GM12878 (cell line): Measurements from ENCODE around the gene DUSP15. TPM values are rescaled to one million over a fixed set of nuclear protein-coding genes. Genes with fewer than 3 reads are reported as not detected.
A peak's percentile ranks its signal among the peaks of the same experiment; 100 is the strongest.

Experiments
- ATAC-seq: fragments of 200-7000 bp; cut with Tn5 transposase; 3 replicates; pipeline ENCODE4 v1.9.1; 2020; ENCODE audit warnings: mild to moderate bottlenecking, moderate library complexity
- BruUV-seq: library from RNA; stranded (reverse); fragments of 400-500 nt; replicated peaks from 2 replicates; lab custom pipeline; 2021; lab: Mats Ljungman, UMichigan
- CTCF ChIA-PET: fragments of 300-600 bp; sonication (Branson Sonifier 250); formaldehyde crosslinking; extraction: SDS; loops from one replicate; lab custom pipeline; 2021; ENCODE audit warnings: inconsistent platforms; lab: Yijun Ruan, JAX
- POLR2A ChIA-PET: fragments of 350-600 bp; formaldehyde crosslinking; extraction: SDS; loops from one replicate; lab custom pipeline; 2021; ENCODE audit warnings: inconsistent platforms; lab: Charles Lee
- RAD21 ChIA-PET: fragments of 300-600 bp; sonication (Branson Sonifier 250); formaldehyde crosslinking; loops from one replicate; lab custom pipeline; 2023; ENCODE audit warnings: antibody characterized with exemption; ENCODE audit not compliant: unreplicated experiment; lab: Charles Lee
- SMC1A ChIA-PET: fragments of 300-600 bp; sonication (Branson Sonifier 250); formaldehyde crosslinking; loops from one replicate; lab custom pipeline; 2023; ENCODE audit not compliant: unreplicated experiment, uncharacterized antibody; lab: Charles Lee
- DNase-seq: peaks from one replicate; pipeline ENCODE4 v3.0.0-alpha.2; 2011; ENCODE audit warnings: low read depth, low spot score
- FAIRE-seq: peaks from 3 replicates; lab custom pipeline; 2011; peaks lifted over from hg19 to GRCh38; lab: Jason Lieb, UNC
- H2AFZ ChIP-seq: 2 replicates; pipeline ENCODE4 v1.6.0; 2011; ENCODE audit warnings: low read depth, low read length, control low read depth; ENCODE audit not compliant: control insufficient read depth
- H3K27ac ChIP-seq: 2 replicates; pipeline ENCODE4 v1.5.1; 2011; ENCODE audit warnings: control low read depth; ENCODE audit not compliant: control insufficient read depth, insufficient read depth
- H3K27me3 ChIP-seq, 2 experiments: replicated peaks in 1 of 2; 2 replicates each; pipeline versions ENCODE4 v1.6.0 to v1.6.1; 2011; ENCODE audit warnings: low read length in 1 of 2; ENCODE audit not compliant: control insufficient read depth in 2 of 2, insufficient read depth in 2 of 2
- H3K36me3 ChIP-seq, 2 experiments: 2 replicates each; pipeline ENCODE4 v1.5.1; 2011; ENCODE audit warnings: low read length in 1 of 2; ENCODE audit not compliant: control insufficient read depth in 2 of 2, insufficient read depth in 2 of 2
- H3K4me1 ChIP-seq: 2 replicates; pipeline ENCODE4 v1.6.1; 2011; ENCODE audit warnings: mild to moderate bottlenecking, low read length, moderate library complexity, mixed read lengths; ENCODE audit not compliant: control insufficient read depth, insufficient read depth
- H3K4me2 ChIP-seq: 2 replicates; pipeline ENCODE4 v1.6.0; 2011; ENCODE audit warnings: control low read depth; ENCODE audit not compliant: control insufficient read depth, insufficient read depth
- H3K4me3 ChIP-seq: fragments of 200-600 bp; sonication (generic); 2 replicates; pipeline ENCODE4 v1.5.1; 2016
- H3K79me2 ChIP-seq: 2 replicates; pipeline ENCODE4 v1.6.0; 2011; ENCODE audit warnings: low read length; ENCODE audit not compliant: control insufficient read depth, insufficient read depth
- H3K9ac ChIP-seq: 2 replicates; pipeline ENCODE4 v1.8.0; 2011; ENCODE audit warnings: low read length, control low read depth, mixed read lengths; ENCODE audit not compliant: control insufficient read depth, insufficient read depth
- H3K9me3 ChIP-seq: replicated peaks from 3 replicates; pipeline ENCODE4 v1.5.1; 2011; ENCODE audit warnings: mild to moderate bottlenecking, low read length; ENCODE audit not compliant: control insufficient read depth, insufficient read depth
- H4K20me1 ChIP-seq: 2 replicates; pipeline ENCODE4 v1.6.0; 2011; ENCODE audit not compliant: control insufficient read depth, insufficient read depth
- E2F8 ChIP-seq: fragments of 450-650 bp; IDR thresholded peaks from 2 replicates; pipeline ENCODE4 v1.6.1; 2018; ENCODE audit warnings: mild to moderate bottlenecking, low read depth, moderate library complexity; ENCODE audit not compliant: partially characterized antibody
- MYC ChIP-seq: IDR thresholded peaks from 2 replicates; pipeline ENCODE4 v1.6.1; 2011; ENCODE audit warnings: mild to moderate bottlenecking, low read length, moderate library complexity, inconsistent platforms; ENCODE audit not compliant: insufficient read depth, insufficient replicate concordance, insufficient read length, severe bottlenecking
- RAD21 ChIP-seq: IDR thresholded peaks from 2 replicates; pipeline ENCODE4 v1.6.1; 2011; ENCODE audit warnings: mild to moderate bottlenecking, low read depth, low read length, moderate library complexity; ENCODE audit not compliant: insufficient read depth
- SMC3 ChIP-seq: IDR thresholded peaks from 2 replicates; pipeline ENCODE4 v1.6.1; 2011; ENCODE audit warnings: low read length, improper control_type of control experiment, borderline replicate concordance
- SPI1 ChIP-seq: IDR thresholded peaks from 2 replicates; pipeline ENCODE4 v1.6.1; 2011; ENCODE audit warnings: low read depth, mild to moderate bottlenecking, low read length, moderate library complexity, borderline replicate concordance; ENCODE audit not compliant: insufficient read depth
- SRF ChIP-seq, 2 experiments: IDR thresholded peaks; 2 replicates each; pipeline ENCODE4 v1.6.1; 2011; ENCODE audit warnings: low read depth in 2 of 2, low read length in 2 of 2, mild to moderate bottlenecking in 1 of 2, moderate library complexity in 1 of 2
- WGBS: methylation state at CpG from one replicate; pipeline ENCODE4 v1.1.6; 2016; ENCODE audit warnings: low lambda C conversion rate; ENCODE audit not compliant: insufficient replicate concordance, insufficient coverage; ENCODE audit errors: missing lambda C conversion rate; 5-methylcytosine and 5-hydroxymethylcytosine counted together
- in situ Hi-C: fragments of 300-500 bp; cut with MboI; formaldehyde crosslinking; loops from 9 replicates; pipeline ENCODE4 v1.14.3; 2018; ENCODE audit warnings: mixed read lengths
- intact Hi-C: fragments of 100-400 bp; cut with micrococcal nuclease; formaldehyde crosslinking; loops from one replicate; pipeline ENCODE4 v1.14.2; 2022; ENCODE audit not compliant: unreplicated experiment
- polyA plus RNA-seq, 11 experiments: library from polyadenylated mRNA; depleted of rRNA in 4 of 11; unstranded in 6 of 11; stranded (reverse) in 5 of 11; fragments of >200 nt; fragmentation: Nextera tagmentation in 4 of 11; fragmentation: Illumina TruSeq in 1 of 11; extraction: Ambion mirVana in 4 of 11; extraction: Trizol in 1 of 11; gene quantifications; 1 replicate in 1 of 11; 2 replicates in 10 of 11; pipeline versions ENCODE4 v1.2.1 to v1.2.3, GENCODE V29; 2011 to 2016; ENCODE audit warnings: inconsistent platforms in 2 of 11, missing spikeins in 2 of 11, low read depth in 1 of 11
- total RNA-seq, 4 experiments: library from RNA; depleted of rRNA in 3 of 4; stranded (reverse); fragments of >200 nt in 3 of 4; fragmentation: Illumina TruSeq in 1 of 4; extraction: Trizol in 1 of 4; gene quantifications; 2 replicates each; pipeline versions ENCODE4 v1.2.1 to v1.2.3, GENCODE V29; 2013 to 2021

Gene DUSP15
- total and polyA plus RNA-seq, 10 of the 15 experiments (the other 5 are each of a cell fraction or from before 2014, with no cell fraction given) = 0.06 to 2.5 (median 0.67) TPM; not detected in 1

GRCh38 chr20:31868853-31869672, 1.3 kb downstream of the DUSP15 start:
- no peak overlapping the region for H3K4me3 ChIP-seq
- no peak overlapping the region for H3K27ac ChIP-seq
- POLR2A ChIA-PET = interaction anchor here (0.7 to 6.1 kb wide), 9 partner anchors 9 to 348 kb away, joined by 3 to 31 read pairs (median 5); no protein-coding TSS in a partner anchor
- H3K4me2 ChIP-seq = no peak overlapping the region
- in situ Hi-C loops (no loop called here), intact Hi-C loops (no loop called here)
- SMC1A ChIA-PET = interaction anchor here (1.0 to 4.2 kb wide), 10 partner anchors 10 to 163 kb away, joined by 3 to 16 read pairs (median 4); partner anchors contain the start of gene PDRG1
- CTCF ChIA-PET = interaction anchor here (0.6 to 3.3 kb wide), 5 partner anchors 13 to 296 kb away, joined by 3 to 22 read pairs (median 4); no protein-coding TSS in a partner anchor
- H4K20me1 ChIP-seq = no peaks in the 10 kb centered on the region
- FAIRE-seq (no peak), ATAC-seq (peak; percentile 5), DNase-seq (no peak)
- peaks cover 6 to 13% of the 10 kb centered on the region in 2 experiments for H3K27me3 ChIP-seq
- WGBS = 44% methylated on average over 12 of the region's 12 CpGs
- RAD21 ChIA-PET = interaction anchor here (0.9 to 3.6 kb wide), 9 partner anchors 10 to 82 kb away, joined by 3 to 26 read pairs (median 6); partner anchors contain the start of gene PDRG1
- TF ChIP-seq SMC3 = no peak
- no peak for TF ChIP-seq SPI1
- TF ChIP-seq E2F8 = no peak
- no peak for TF ChIP-seq SRF (IDR thresholded peaks at IDR 0.05; ENCODE audit: low read depth in 2 of 2, low read length in 2 of 2)
- no peak for TF ChIP-seq RAD21
- no peak for TF ChIP-seq MYC
- no peak overlapping the region for H3K9ac ChIP-seq
- no peaks in the 10 kb centered on the region for H3K79me2 ChIP-seq
- H2AFZ ChIP-seq = no peak overlapping the region
- H3K4me1 ChIP-seq = peaks cover 13% of the 10 kb centered on the region
- H3K9me3 ChIP-seq = no peaks in the 10 kb centered on the region
- no peaks in the 10 kb centered on the region for H3K36me3 ChIP-seq
- TSS peak; percentile 58 for BruUV-seq
